ENCODE measurements around the gene FAAP20. TPM values are rescaled to one million over a fixed set of nuclear protein-coding genes. Genes with fewer than 3 reads are reported as not detected.

Gene FAAP20
- total and polyA plus RNA-seq, 4 donors, result 5.6 to 31.5 (median 15.7) TPM

- Histone ChIP-seq H3K4me3 (ENCODE audit: low read depth in 1 of 3, low read length in 3 of 3) (peak overlapping the region; percentile 47 to 88 (median 75)), H3K27me3 (ENCODE audit: control insufficient read depth in 4 of 4, insufficient read depth in 4 of 4, low read length in 3 of 4) (no peaks in the 10 kb centered on the region), H3K36me3 (ENCODE audit: control insufficient read depth in 4 of 4, insufficient read depth in 3 of 4, low read depth in 1 of 4, low read length in 3 of 4) (no peaks in the 10 kb centered on the region), H3K9me3 (ENCODE audit: control insufficient read depth in 4 of 4, low read length in 3 of 4) (no peaks in the 10 kb centered on the region), H3K27ac (ENCODE audit: low read depth in 1 of 2, low read length in 2 of 2) (peak overlapping the region; percentile 94 to 97), H3K4me1 (ENCODE audit: control insufficient read depth in 4 of 4, insufficient read depth in 4 of 4, low read length in 3 of 4) (peaks cover 8 to 37% (median 28%) of the 10 kb centered on the region in 4 donors), H3K9ac (ENCODE audit: low read depth in 1 of 2, low read length in 2 of 2) (peak overlapping the region in 1 of 2 donors; percentile 85)
- peak; percentile 97 for DNase-seq (ENCODE audit: low spot score)
- WGBS, result under 1% methylated on average over 129 of the region's 129 CpGs
- TF ChIP-seq HNF4G (IDR thresholded peaks at IDR 0.05) (peak; percentile 61), FOXA2 (IDR thresholded peaks at IDR 0.05) (no peak), EGR1 (IDR thresholded peaks at IDR 0.05; ENCODE audit: low read depth in 2 of 2) (no peak), RXRA (IDR thresholded peaks at IDR 0.05) (no peak), CTCF (IDR thresholded peaks at IDR 0.05; ENCODE audit: low read depth, low read length, missing input control) (peak; percentile 10)
Observed at GRCh38 chr1:2227346-2228156, 33.0 kb upstream of the FAAP20 start.

DNA sequence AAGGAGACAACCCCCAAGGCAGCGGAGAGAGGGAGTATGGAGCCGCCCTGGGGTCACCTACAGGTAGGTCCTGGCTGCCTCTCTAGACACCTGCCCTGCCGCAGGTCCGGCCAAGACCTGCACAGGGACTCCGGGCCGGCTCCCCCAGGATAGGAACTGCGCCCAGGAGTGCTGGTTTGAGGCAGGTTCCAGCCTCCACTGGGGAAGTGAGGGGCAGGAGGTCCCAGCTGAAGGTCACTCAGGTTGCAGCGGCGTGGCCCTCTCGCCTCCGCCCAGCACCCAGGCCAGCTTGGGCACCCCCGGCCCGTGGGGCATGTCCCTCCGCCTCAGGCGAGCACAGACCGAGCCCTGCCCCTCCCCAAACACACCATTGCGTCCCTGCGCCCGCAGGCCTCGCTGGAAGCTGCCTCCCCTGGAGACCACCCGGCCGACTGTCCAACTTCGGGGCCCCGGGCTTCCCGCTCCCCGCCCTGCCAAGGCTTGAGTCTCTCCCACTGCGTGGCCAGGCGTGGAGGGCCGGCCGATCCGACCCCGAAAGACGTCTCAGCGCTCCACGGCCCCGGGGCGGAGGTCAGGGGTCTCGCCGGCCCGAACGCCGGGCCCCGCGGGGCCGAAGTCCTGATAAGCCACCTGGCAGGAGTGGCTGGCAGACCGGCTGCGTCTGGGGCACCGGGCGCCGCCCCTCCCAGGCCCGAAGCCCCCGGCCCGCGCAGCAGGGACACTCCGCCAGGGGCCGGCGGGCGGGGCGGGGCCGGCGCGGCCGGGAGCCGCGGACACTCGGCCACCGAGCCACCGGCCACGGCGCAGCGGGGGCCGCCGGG lies 32.2 kb upstream of the FAAP20 start:
- WGBS, result 24% methylated on average over 73 of the region's 73 CpGs
- Histone ChIP-seq H3K36me3 (ENCODE audit: control insufficient read depth in 4 of 4, insufficient read depth in 3 of 4, low read depth in 1 of 4, low read length in 3 of 4) (no peaks in the 10 kb centered on the region), H3K4me3 (ENCODE audit: low read depth in 1 of 3, low read length in 3 of 3) (peak overlapping the region; percentile 47 to 88 (median 75)), H3K4me1 (ENCODE audit: control insufficient read depth in 4 of 4, insufficient read depth in 4 of 4, low read length in 3 of 4) (peaks cover 2 to 29% (median 21%) of the 10 kb centered on the region in 4 donors), H3K9ac (ENCODE audit: low read depth in 1 of 2, low read length in 2 of 2) (peak overlapping the region in 1 of 2 donors; percentile 85), H3K9me3 (ENCODE audit: control insufficient read depth in 4 of 4, low read length in 3 of 4) (no peaks in the 10 kb centered on the region), H3K27ac (ENCODE audit: low read depth in 1 of 2, low read length in 2 of 2) (peak overlapping the region; percentile 94 to 97), H3K27me3 (ENCODE audit: control insufficient read depth in 4 of 4, insufficient read depth in 4 of 4, low read length in 3 of 4) (no peaks in the 10 kb centered on the region)
- no peak for DNase-seq (ENCODE audit: low spot score)
- TF ChIP-seq EGR1 (IDR thresholded peaks at IDR 0.05; ENCODE audit: low read depth in 2 of 2) (no peak), SP1 (IDR thresholded peaks at IDR 0.05) (no peak), TAF1 (conservative IDR thresholded peaks at IDR 0.05) (no peak)
- TF ChIP-seq, protein P1, sequence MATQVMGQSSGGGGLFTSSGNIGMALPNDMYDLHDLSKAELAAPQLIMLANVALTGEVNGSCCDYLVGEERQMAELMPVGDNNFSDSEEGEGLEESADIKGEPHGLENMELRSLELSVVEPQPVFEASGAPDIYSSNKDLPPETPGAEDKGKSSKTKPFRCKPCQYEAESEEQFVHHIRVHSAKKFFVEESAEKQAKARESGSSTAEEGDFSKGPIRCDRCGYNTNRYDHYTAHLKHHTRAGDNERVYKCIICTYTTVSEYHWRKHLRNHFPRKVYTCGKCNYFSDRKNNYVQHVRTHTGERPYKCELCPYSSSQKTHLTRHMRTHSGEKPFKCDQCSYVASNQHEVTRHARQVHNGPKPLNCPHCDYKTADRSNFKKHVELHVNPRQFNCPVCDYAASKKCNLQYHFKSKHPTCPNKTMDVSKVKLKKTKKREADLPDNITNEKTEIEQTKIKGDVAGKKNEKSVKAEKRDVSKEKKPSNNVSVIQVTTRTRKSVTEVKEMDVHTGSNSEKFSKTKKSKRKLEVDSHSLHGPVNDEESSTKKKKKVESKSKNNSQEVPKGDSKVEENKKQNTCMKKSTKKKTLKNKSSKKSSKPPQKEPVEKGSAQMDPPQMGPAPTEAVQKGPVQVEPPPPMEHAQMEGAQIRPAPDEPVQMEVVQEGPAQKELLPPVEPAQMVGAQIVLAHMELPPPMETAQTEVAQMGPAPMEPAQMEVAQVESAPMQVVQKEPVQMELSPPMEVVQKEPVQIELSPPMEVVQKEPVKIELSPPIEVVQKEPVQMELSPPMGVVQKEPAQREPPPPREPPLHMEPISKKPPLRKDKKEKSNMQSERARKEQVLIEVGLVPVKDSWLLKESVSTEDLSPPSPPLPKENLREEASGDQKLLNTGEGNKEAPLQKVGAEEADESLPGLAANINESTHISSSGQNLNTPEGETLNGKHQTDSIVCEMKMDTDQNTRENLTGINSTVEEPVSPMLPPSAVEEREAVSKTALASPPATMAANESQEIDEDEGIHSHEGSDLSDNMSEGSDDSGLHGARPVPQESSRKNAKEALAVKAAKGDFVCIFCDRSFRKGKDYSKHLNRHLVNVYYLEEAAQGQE (IDR thresholded peaks at IDR 0.05), result no peak
